Body of pancreas (tissue), 4 donors: ENCODE results near the gene RASD2. TPM values are rescaled to one million over a fixed set of nuclear protein-coding genes. Genes with fewer than 3 reads are reported as not detected.

Experiments used
- ATAC-seq: fragments of 150-250 bp; one replicate; pipeline ENCODE4 v1.9.1; 2016
- DNase-seq, 4 donors: peaks; one replicate each; pipeline ENCODE4 v3.0.0-alpha.2; 2019
- H3K27ac ChIP-seq, 4 donors: fragments of 200-600 bp; sonication (generic); 1 replicate in 3 of 4; 2 replicates in 1 of 4; pipeline versions ENCODE4 v1.5.1 to v1.6.1; 2016 to 2019; ENCODE audit warnings: mild to moderate bottlenecking in 1 of 4, mixed read lengths in 1 of 4, moderate library complexity in 1 of 4
- H3K27me3 ChIP-seq, 2 donors: fragments of 200-600 bp; sonication (generic); one replicate each; pipeline ENCODE4 v1.6.0; 2016; ENCODE audit warnings: mild to moderate bottlenecking in 1 of 2
- H3K36me3 ChIP-seq, 2 donors: fragments of 200-600 bp; sonication (generic); replicated peaks in 1 of 2; 2 replicates each; pipeline ENCODE4 v1.5.1; 2016; ENCODE audit warnings: low read depth in 2 of 2; ENCODE audit not compliant: insufficient read depth in 1 of 2
- H3K4me1 ChIP-seq: fragments of 200-600 bp; sonication (generic); one replicate; pipeline ENCODE4 v1.6.0; 2016
- H3K4me3 ChIP-seq, 2 donors: fragments of 200-600 bp; sonication (generic); 1 replicate in 1 of 2; 2 replicates in 1 of 2; pipeline ENCODE4 v1.5.1; 2016 to 2019
- H3K9me3 ChIP-seq, 3 donors: fragments of 200-600 bp; sonication (generic); 1 replicate in 2 of 3; 2 replicates in 1 of 3; pipeline ENCODE4 v1.5.1; 2016
- POLR2A ChIP-seq, 3 donors: fragments of 450-650 bp; IDR thresholded peaks; one replicate each; pipeline ENCODE4 v1.6.1; 2016; ENCODE audit warnings: antibody characterized with exemption in 3 of 3, mild to moderate bottlenecking in 2 of 3
- WGBS, 2 donors: methylation state at CpG; one replicate each; pipeline ENCODE4 v1.1.5; 2017; 5-methylcytosine and 5-hydroxymethylcytosine counted together
- intact Hi-C: fragments of 100-400 bp; cut with DNase I; formaldehyde crosslinking; loops from one replicate; pipeline ENCODE4 v1.15.1; 2023
- total RNA-seq, 2 donors: library from RNA; depleted of rRNA; stranded (reverse); fragments of >200 nt; gene quantifications; one replicate each; pipeline ENCODE4 v1.1.0, GENCODE V29; 2016
- TF ChIP-seq, protein P1 (sequence below), 7 experiments: fragments of 450-650 bp in 4 of 7; fragments of 200-600 bp in 3 of 7; sonication (generic) in 3 of 7; IDR thresholded peaks; one replicate each; pipeline ENCODE4 v1.5.1; 2016 to 2019; ENCODE audit warnings: antibody characterized with exemption in 7 of 7

Gene RASD2
- total RNA-seq, 2 donors from 2014 or later: 0.26 to 3.6 TPM

DNA sequence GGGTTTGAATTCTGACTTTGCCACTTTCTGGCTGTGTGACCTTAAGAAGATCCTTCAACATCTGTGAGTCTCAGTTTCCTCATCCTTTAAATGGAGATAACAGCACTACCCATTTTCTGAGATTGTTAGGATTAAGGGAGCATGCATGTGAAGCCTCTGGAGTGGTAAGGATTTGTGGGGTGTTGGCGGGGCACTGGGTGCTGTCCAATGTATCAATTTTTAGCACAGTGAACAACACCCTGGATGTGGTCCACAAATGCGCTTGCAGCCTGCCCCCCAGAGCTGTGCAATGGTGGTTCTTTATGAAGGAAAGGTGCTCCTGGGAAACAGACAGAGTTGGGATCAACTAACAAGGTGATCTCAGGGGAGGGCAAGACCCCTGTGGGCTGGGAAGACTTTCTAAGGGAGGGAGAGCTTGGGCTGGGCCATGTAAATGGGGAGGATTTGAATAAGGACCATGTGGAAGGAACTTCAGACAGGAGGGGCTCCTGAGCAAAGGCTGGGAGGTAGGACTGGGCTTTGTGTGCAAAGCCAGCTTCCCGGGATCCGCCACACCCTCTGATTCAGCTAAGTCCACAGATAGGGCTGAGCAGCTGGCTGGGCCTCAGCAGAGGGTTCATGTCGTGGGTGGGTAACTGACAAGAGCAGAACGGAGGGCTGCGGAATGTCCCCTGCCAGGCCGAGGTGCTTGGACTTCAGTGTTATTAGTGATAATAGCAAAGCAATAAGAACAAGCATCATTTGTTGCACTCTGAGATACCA is 22.7 kb upstream of the RASD2 start:
- H3K9me3 ChIP-seq: no peaks in the 10 kb centered on the region
- H3K4me3 ChIP-seq: no peak overlapping the region
- no peak overlapping the region for H3K27ac ChIP-seq
- H3K36me3 ChIP-seq: no peaks in the 10 kb centered on the region
- intact Hi-C loops: no loop called here
- H3K4me1 ChIP-seq: no peaks in the 10 kb centered on the region
- no peak for ATAC-seq
- WGBS, 2 donors: 58 to 66% methylated on average over 8 of the region's 8 CpGs
- no peaks in the 10 kb centered on the region for H3K27me3 ChIP-seq
- DNase-seq: no peak
- TF ChIP-seq, protein P1, sequence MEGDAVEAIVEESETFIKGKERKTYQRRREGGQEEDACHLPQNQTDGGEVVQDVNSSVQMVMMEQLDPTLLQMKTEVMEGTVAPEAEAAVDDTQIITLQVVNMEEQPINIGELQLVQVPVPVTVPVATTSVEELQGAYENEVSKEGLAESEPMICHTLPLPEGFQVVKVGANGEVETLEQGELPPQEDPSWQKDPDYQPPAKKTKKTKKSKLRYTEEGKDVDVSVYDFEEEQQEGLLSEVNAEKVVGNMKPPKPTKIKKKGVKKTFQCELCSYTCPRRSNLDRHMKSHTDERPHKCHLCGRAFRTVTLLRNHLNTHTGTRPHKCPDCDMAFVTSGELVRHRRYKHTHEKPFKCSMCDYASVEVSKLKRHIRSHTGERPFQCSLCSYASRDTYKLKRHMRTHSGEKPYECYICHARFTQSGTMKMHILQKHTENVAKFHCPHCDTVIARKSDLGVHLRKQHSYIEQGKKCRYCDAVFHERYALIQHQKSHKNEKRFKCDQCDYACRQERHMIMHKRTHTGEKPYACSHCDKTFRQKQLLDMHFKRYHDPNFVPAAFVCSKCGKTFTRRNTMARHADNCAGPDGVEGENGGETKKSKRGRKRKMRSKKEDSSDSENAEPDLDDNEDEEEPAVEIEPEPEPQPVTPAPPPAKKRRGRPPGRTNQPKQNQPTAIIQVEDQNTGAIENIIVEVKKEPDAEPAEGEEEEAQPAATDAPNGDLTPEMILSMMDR (IDR thresholded peaks at IDR 0.05): no peak
- TF ChIP-seq POLR2A (IDR thresholded peaks at IDR 0.05): no peak

DNA sequence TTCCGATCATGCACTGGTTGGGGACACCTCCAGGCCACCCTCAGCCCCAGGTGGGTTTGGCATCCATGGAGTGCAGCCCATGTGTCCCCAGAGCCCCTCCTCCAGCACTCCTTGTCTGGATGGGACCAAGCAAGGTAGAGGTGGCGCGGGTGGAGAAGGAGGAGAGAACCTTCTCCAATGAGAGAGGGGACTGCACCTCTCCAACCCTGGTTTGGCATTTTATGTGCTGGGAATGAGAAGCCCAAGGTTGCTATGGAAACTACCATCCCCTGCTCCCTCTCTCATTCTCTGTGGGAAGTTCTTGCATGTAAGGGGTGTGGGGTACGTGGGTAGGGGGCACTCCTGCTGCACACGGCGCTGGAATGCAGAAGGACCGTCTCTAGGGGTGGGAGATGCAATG is 21.8 kb upstream of the RASD2 start:
- Histone ChIP-seq H3K9me3 (no peaks in the 10 kb centered on the region), H3K36me3 (no peaks in the 10 kb centered on the region), H3K4me3 (no peak overlapping the region), H3K27ac (no peak overlapping the region), H3K27me3 (no peaks in the 10 kb centered on the region), H3K4me1 (no peaks in the 10 kb centered on the region)
- WGBS, 2 donors: 58 to 68% methylated on average over 4 to 7 of the region's 7 CpGs
- no peak for TF ChIP-seq POLR2A (IDR thresholded peaks at IDR 0.05)
- TF ChIP-seq, protein P1 (IDR thresholded peaks at IDR 0.05): no peak
- no peak for ATAC-seq
- no peak for DNase-seq
- intact Hi-C loops: no loop called here

DNA sequence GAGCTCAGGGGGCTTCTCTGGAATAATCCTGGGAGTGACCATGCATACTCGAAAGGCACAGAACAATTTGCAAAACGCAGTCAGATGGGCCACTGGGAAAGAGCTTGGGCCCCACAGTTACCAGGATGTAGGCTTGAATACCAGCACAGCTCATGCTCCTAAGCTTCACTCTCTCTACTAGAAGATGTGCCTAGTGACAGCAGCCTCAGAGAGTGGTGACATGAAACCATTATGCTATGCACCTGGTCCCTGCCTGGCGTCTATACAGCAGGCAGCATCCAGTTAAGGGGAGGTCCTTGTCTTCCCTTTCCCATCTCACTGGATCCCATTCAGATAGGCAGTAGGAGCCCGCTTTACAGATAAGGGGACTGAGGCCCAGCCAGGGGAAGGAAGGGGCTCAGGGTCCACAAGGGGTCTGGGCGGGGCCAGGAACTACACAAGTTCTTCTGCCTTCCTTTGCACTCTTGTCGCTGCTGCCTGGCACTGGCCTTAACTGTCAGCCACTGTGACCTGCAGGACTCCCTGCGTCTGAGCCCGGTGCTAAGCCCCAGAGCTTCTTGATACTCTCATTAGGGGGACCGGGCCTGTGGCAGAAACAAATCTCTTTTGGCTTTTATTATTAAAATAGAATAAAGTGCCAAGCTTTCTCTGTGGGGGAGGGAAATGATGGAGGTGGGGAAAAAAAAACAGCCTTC is 21.2 kb upstream of the RASD2 start:
- no peaks in the 10 kb centered on the region for H3K36me3 ChIP-seq
- no peak for ATAC-seq

DNA sequence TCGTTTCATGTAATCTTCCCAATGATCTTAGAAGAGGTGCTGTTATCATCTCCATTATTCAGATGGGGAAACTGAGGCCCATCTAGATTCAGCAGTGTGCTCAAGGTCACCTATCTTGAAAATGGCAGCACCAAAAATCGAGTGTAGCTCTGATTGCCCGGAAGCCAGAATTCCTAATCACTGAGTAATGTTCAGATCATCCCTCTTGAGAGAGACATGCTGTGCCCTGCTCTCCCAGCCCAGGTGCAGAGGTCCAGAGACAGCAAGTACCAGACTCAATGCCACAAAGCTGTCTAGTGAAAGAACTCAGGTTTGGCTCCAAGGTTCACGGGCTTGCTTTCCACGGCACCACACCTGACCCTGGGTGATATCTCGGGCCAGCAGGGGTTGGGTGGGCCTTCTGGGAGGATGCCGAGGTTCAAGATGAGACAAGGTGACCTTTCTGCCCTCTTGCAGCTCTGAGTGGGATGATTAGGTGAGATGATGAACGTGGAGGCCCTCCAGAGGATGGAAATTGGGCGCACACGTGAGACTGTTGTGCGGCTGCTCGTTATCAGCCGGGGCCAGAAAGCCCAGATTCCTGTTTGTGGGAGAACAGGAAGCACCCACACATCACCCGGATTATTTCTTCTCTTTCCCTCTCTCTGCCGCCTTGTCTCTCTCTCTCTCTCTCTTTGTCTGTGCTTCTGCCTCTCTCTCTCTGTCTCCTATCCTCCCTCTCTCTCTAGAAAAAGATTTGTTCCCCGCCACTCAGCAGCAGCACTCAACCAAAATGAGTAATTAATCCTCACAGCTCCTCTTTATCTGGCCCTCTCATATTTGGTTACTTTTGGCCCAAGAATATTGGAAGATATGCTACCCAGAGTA is 19.0 kb upstream of the RASD2 start:
- WGBS, 2 donors: 47 to 69% methylated on average over 15 to 16 of the region's 16 CpGs
- DNase-seq (no peak), ATAC-seq (no peak)
- H3K4me1 ChIP-seq: no peaks in the 10 kb centered on the region
- no peak overlapping the region for H3K27ac ChIP-seq
- TF ChIP-seq, protein P1 (IDR thresholded peaks at IDR 0.05): no peak
- no peak for TF ChIP-seq POLR2A (IDR thresholded peaks at IDR 0.05)
- no peak overlapping the region for H3K4me3 ChIP-seq
- intact Hi-C loops: no loop called here
- H3K9me3 ChIP-seq: no peaks in the 10 kb centered on the region
- H3K27me3 ChIP-seq: no peaks in the 10 kb centered on the region
- H3K36me3 ChIP-seq: no peaks in the 10 kb centered on the region

More for the DNA sequence above, 21.2 kb upstream of the RASD2 start:
- Histone ChIP-seq H3K9me3 (no peaks in the 10 kb centered on the region), H3K27ac (no peak overlapping the region), H3K4me1 (no peaks in the 10 kb centered on the region), H3K4me3 (no peak overlapping the region), H3K27me3 (no peaks in the 10 kb centered on the region)
- intact Hi-C loops: no loop called here
- DNase-seq: no peak
- 72% methylated on average over 9 of the region's 9 CpGs for WGBS, 2 donors
- TF ChIP-seq POLR2A (IDR thresholded peaks at IDR 0.05): no peak
- TF ChIP-seq, protein P1 (IDR thresholded peaks at IDR 0.05): no peak
